T-helper 22 cell (primary cell): ENCODE results near the gene PTPN23.

ENCODE experiments used
- DNase-seq: peaks from one replicate; pipeline ENCODE4 v3.0.0-alpha.2; 2020; ENCODE audit warnings: low read depth

PTPN23 gene

GRCh38 chr3:47407237-47407636, 26.4 kb downstream of the PTPN23 start:
- no peak for DNase-seq

- no peak for DNase-seq
Measured at GRCh38 chr3:47407896-47408838, 27.3 kb downstream of the PTPN23 start.

- no peak for DNase-seq
Measured at GRCh38 chr3:47408839-47409229, 28.0 kb downstream of the PTPN23 start.

GRCh38 chr3:47409284-47409683, 28.5 kb downstream of the PTPN23 start:
- DNase-seq: no peak

GRCh38 chr3:47409688-47410416, 29.0 kb downstream of the PTPN23 start:
- DNase-seq: no peak

- DNase-seq: no peak
Measured at GRCh38 chr3:47410417-47410720, 29.5 kb downstream of the PTPN23 start.

GRCh38 chr3:47410801-47411646, 30.2 kb downstream of the PTPN23 start:
- no peak for DNase-seq

GRCh38 chr3:47411696-47412452, 31.1 kb downstream of the PTPN23 start:
- no peak for DNase-seq

GRCh38 chr3:47412453-47412756, 31.6 kb downstream of the PTPN23 start:
- DNase-seq: no peak

GRCh38 chr3:47412842-47413520, 32.2 kb downstream of the PTPN23 start:
- no peak for DNase-seq

GRCh38 chr3:47413751-47414150, 32.9 kb downstream of the PTPN23 start:
- DNase-seq: no peak

GRCh38 chr3:47414161-47414564, 33.3 kb downstream of the PTPN23 start:
- DNase-seq: no peak

GRCh38 chr3:47414666-47415587, 34.1 kb downstream of the PTPN23 start:
- DNase-seq: no peak

GRCh38 chr3:47416041-47416440, 35.2 kb downstream of the PTPN23 start:
- DNase-seq: no peak

- DNase-seq: no peak
Measured at GRCh38 chr3:47418167-47419082, 37.6 kb downstream of the PTPN23 start.

- DNase-seq: no peak
Measured at GRCh38 chr3:47419083-47420043, 38.5 kb downstream of the PTPN23 start.

- no peak for DNase-seq
Measured at GRCh38 chr3:47420044-47420430, 39.2 kb downstream of the PTPN23 start.
